GM12878 (cell line): Measurements from ENCODE around the gene KRTAP5-8. TPM values are rescaled to one million over a fixed set of nuclear protein-coding genes. Genes with fewer than 3 reads are reported as not detected.
"Not testable (repeated sequence)": the region's sequence is repeated elsewhere in the genome, so short reads cannot be mapped to it uniquely, and the experiment has no call there.

ENCODE experiments used
- ATAC-seq: fragments of 200-7000 bp; cut with Tn5 transposase; 3 replicates; pipeline ENCODE4 v1.9.1; 2020; ENCODE audit warnings: mild to moderate bottlenecking, moderate library complexity
- BruUV-seq: library from RNA; stranded (reverse); fragments of 400-500 nt; replicated peaks from 2 replicates; lab custom pipeline; 2021; lab: Mats Ljungman, UMichigan
- CTCF ChIA-PET: fragments of 300-600 bp; sonication (Branson Sonifier 250); formaldehyde crosslinking; extraction: SDS; loops from one replicate; lab custom pipeline; 2021; ENCODE audit warnings: inconsistent platforms; lab: Yijun Ruan, JAX
- POLR2A ChIA-PET: fragments of 350-600 bp; formaldehyde crosslinking; extraction: SDS; loops from one replicate; lab custom pipeline; 2021; ENCODE audit warnings: inconsistent platforms; lab: Charles Lee
- RAD21 ChIA-PET: fragments of 300-600 bp; sonication (Branson Sonifier 250); formaldehyde crosslinking; loops from one replicate; lab custom pipeline; 2023; ENCODE audit warnings: antibody characterized with exemption; ENCODE audit not compliant: unreplicated experiment; lab: Charles Lee
- SMC1A ChIA-PET: fragments of 300-600 bp; sonication (Branson Sonifier 250); formaldehyde crosslinking; loops from one replicate; lab custom pipeline; 2023; ENCODE audit not compliant: unreplicated experiment, uncharacterized antibody; lab: Charles Lee
- DNase-seq: peaks from one replicate; pipeline ENCODE4 v3.0.0-alpha.2; 2011; ENCODE audit warnings: low read depth, low spot score
- FAIRE-seq: peaks from 3 replicates; lab custom pipeline; 2011; peaks lifted over from hg19 to GRCh38; lab: Jason Lieb, UNC
- H2AFZ ChIP-seq: 2 replicates; pipeline ENCODE4 v1.6.0; 2011; ENCODE audit warnings: low read depth, low read length, control low read depth; ENCODE audit not compliant: control insufficient read depth
- H3K27ac ChIP-seq: 2 replicates; pipeline ENCODE4 v1.5.1; 2011; ENCODE audit warnings: control low read depth; ENCODE audit not compliant: control insufficient read depth, insufficient read depth
- H3K27me3 ChIP-seq, 2 experiments: replicated peaks in 1 of 2; 2 replicates each; pipeline versions ENCODE4 v1.6.0 to v1.6.1; 2011; ENCODE audit warnings: low read length in 1 of 2; ENCODE audit not compliant: control insufficient read depth in 2 of 2, insufficient read depth in 2 of 2
- H3K36me3 ChIP-seq, 2 experiments: 2 replicates each; pipeline ENCODE4 v1.5.1; 2011; ENCODE audit warnings: low read length in 1 of 2; ENCODE audit not compliant: control insufficient read depth in 2 of 2, insufficient read depth in 2 of 2
- H3K4me1 ChIP-seq: 2 replicates; pipeline ENCODE4 v1.6.1; 2011; ENCODE audit warnings: mild to moderate bottlenecking, low read length, moderate library complexity, mixed read lengths; ENCODE audit not compliant: control insufficient read depth, insufficient read depth
- H3K4me2 ChIP-seq: 2 replicates; pipeline ENCODE4 v1.6.0; 2011; ENCODE audit warnings: control low read depth; ENCODE audit not compliant: control insufficient read depth, insufficient read depth
- H3K4me3 ChIP-seq: fragments of 200-600 bp; sonication (generic); 2 replicates; pipeline ENCODE4 v1.5.1; 2016
- H3K79me2 ChIP-seq: 2 replicates; pipeline ENCODE4 v1.6.0; 2011; ENCODE audit warnings: low read length; ENCODE audit not compliant: control insufficient read depth, insufficient read depth
- H3K9ac ChIP-seq: 2 replicates; pipeline ENCODE4 v1.8.0; 2011; ENCODE audit warnings: low read length, control low read depth, mixed read lengths; ENCODE audit not compliant: control insufficient read depth, insufficient read depth
- H3K9me3 ChIP-seq: replicated peaks from 3 replicates; pipeline ENCODE4 v1.5.1; 2011; ENCODE audit warnings: mild to moderate bottlenecking, low read length; ENCODE audit not compliant: control insufficient read depth, insufficient read depth
- H4K20me1 ChIP-seq: 2 replicates; pipeline ENCODE4 v1.6.0; 2011; ENCODE audit not compliant: control insufficient read depth, insufficient read depth
- CBX5 ChIP-seq: sonication (generic); IDR thresholded peaks from 2 replicates; pipeline ENCODE4 v1.6.1; 2016; ENCODE audit warnings: low read depth, moderate library complexity, mild to moderate bottlenecking, inconsistent platforms
- CREB1 ChIP-seq: IDR thresholded peaks from 2 replicates; pipeline ENCODE4 v1.6.1; 2012; ENCODE audit warnings: low read depth, mild to moderate bottlenecking, inconsistent platforms
- EED ChIP-seq: sonication (generic); IDR thresholded peaks from 2 replicates; pipeline ENCODE4 v1.6.1; 2016; ENCODE audit warnings: antibody characterized with exemption, low read depth
- IRF4 ChIP-seq: IDR thresholded peaks from 2 replicates; pipeline ENCODE4 v1.6.1; 2011; ENCODE audit warnings: low read depth, low read length
- KLF5 ChIP-seq: fragments of 450-650 bp; IDR thresholded peaks from 2 replicates; pipeline ENCODE4 v1.6.1; 2014; ENCODE audit warnings: mild to moderate bottlenecking; ENCODE audit not compliant: partially characterized antibody
- RUNX3 ChIP-seq: IDR thresholded peaks from 2 replicates; pipeline ENCODE4 v1.6.1; 2012; ENCODE audit warnings: low read length, inconsistent platforms
- SP1 ChIP-seq: IDR thresholded peaks from one replicate; pipeline ENCODE4 v1.6.1; 2011; ENCODE audit warnings: low read depth, low read length
- TARDBP ChIP-seq: IDR thresholded peaks from 2 replicates; pipeline ENCODE4 v1.6.1; 2016; ENCODE audit warnings: borderline replicate concordance
- TCF3 ChIP-seq: IDR thresholded peaks from 2 replicates; pipeline ENCODE4 v1.6.1; 2012; ENCODE audit warnings: low read depth, mild to moderate bottlenecking, low read length, borderline replicate concordance; ENCODE audit not compliant: insufficient read depth
- ZBED1 ChIP-seq: IDR thresholded peaks from 2 replicates; pipeline ENCODE4 v1.6.1; 2016; ENCODE audit warnings: borderline replicate concordance
- WGBS: methylation state at CpG from one replicate; pipeline ENCODE4 v1.1.6; 2016; ENCODE audit warnings: low lambda C conversion rate; ENCODE audit not compliant: insufficient replicate concordance, insufficient coverage; ENCODE audit errors: missing lambda C conversion rate; 5-methylcytosine and 5-hydroxymethylcytosine counted together
- in situ Hi-C: fragments of 300-500 bp; cut with MboI; formaldehyde crosslinking; loops from 9 replicates; pipeline ENCODE4 v1.14.3; 2018; ENCODE audit warnings: mixed read lengths
- intact Hi-C: fragments of 100-400 bp; cut with micrococcal nuclease; formaldehyde crosslinking; loops from one replicate; pipeline ENCODE4 v1.14.2; 2022; ENCODE audit not compliant: unreplicated experiment
- polyA plus RNA-seq, 11 experiments: library from polyadenylated mRNA; depleted of rRNA in 4 of 11; unstranded in 6 of 11; stranded (reverse) in 5 of 11; fragments of >200 nt; fragmentation: Nextera tagmentation in 4 of 11; fragmentation: Illumina TruSeq in 1 of 11; extraction: Ambion mirVana in 4 of 11; extraction: Trizol in 1 of 11; gene quantifications; 1 replicate in 1 of 11; 2 replicates in 10 of 11; pipeline versions ENCODE4 v1.2.1 to v1.2.3, GENCODE V29; 2011 to 2016; ENCODE audit warnings: inconsistent platforms in 2 of 11, missing spikeins in 2 of 11, low read depth in 1 of 11
- total RNA-seq, 4 experiments: library from RNA; depleted of rRNA in 3 of 4; stranded (reverse); fragments of >200 nt in 3 of 4; fragmentation: Illumina TruSeq in 1 of 4; extraction: Trizol in 1 of 4; gene quantifications; 2 replicates each; pipeline versions ENCODE4 v1.2.1 to v1.2.3, GENCODE V29; 2013 to 2021
- TF ChIP-seq, protein P1 (sequence below): IDR thresholded peaks from 2 replicates; pipeline ENCODE4 v1.6.1; 2012; ENCODE audit warnings: low read length, inconsistent platforms

KRTAP5-8 gene
- total and polyA plus RNA-seq, 10 of the 15 experiments (the other 5 are each of a cell fraction or from before 2014, with no cell fraction given), result 0.07 to 0.36 (median 0.13) TPM; not detected in 6

DNA sequence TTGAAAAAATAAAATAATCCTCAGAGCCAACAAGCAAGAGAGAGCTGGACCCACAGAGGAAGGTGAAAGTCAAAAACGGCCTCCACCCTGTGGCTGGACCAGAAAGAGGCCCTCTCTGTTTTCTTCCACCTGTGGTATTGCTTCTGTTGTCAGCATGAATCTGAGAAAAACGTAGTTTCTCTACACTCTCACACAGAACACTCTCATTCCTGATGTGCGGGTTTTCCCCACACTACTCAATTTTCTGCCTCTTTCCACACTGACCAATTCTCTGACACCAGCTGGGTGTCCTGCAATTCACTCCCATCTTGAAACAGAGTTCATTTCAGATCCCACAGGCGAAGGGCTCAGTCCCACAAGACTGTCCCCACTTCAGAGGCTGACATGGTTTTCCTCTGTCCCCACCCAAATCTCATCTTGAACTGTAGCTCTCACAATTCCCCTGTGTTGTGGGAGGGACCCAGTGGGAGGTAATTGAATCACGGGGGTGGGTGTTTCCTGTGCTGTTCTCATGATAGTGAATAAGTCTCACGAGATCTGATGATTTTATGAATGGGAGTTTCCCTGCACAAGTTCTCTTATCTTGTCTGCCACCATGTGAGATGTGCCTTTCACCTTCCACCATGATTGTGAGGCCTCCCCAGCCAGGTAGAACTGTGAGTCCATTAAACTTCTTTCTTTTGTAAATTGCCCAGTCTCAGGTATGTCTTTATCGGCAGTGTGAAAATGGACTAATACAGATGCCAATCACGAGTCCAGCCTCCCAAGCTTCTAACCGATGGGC, 2.9 kb downstream of the KRTAP5-8 start:
- SMC1A ChIA-PET, result interaction anchor here (1.2 to 1.3 kb wide), 2 partner anchors 17 to 22 kb away, joined by 3 to 5 read pairs; no protein-coding TSS in a partner anchor
- TF ChIP-seq KLF5, result peak; percentile 93
- TF ChIP-seq EED, result peak; percentile 61; the same call in 1 of the 2 replicates
- 0 out of 2 replicates have a peak, but pooled peaks have one; percentile 5 for TF ChIP-seq TCF3
- TF ChIP-seq TARDBP, result peak; percentile 57; the same call in 1 of the 2 replicates
- TF ChIP-seq CREB1, result peak; percentile 50; the same call in 1 of the 2 replicates
- TF ChIP-seq, protein P1, sequence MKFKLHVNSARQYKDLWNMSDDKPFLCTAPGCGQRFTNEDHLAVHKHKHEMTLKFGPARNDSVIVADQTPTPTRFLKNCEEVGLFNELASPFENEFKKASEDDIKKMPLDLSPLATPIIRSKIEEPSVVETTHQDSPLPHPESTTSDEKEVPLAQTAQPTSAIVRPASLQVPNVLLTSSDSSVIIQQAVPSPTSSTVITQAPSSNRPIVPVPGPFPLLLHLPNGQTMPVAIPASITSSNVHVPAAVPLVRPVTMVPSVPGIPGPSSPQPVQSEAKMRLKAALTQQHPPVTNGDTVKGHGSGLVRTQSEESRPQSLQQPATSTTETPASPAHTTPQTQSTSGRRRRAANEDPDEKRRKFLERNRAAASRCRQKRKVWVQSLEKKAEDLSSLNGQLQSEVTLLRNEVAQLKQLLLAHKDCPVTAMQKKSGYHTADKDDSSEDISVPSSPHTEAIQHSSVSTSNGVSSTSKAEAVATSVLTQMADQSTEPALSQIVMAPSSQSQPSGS, result 0 out of 2 replicates have a peak, but pooled peaks have one; percentile 11
- TF ChIP-seq IRF4, result peak; percentile 59; the same call in 1 of the 2 replicates
- peak; percentile 76 for TF ChIP-seq ZBED1
- TF ChIP-seq SP1, result peak; percentile 6
- peak; percentile 73 for TF ChIP-seq RUNX3
- peak; percentile 82; the same call in 1 of the 2 replicates for TF ChIP-seq CBX5
- H3K79me2 ChIP-seq, in situ Hi-C loops, H3K4me3 ChIP-seq, H4K20me1 ChIP-seq, H3K27me3 ChIP-seq, H3K36me3 ChIP-seq, BruUV-seq, RAD21 ChIA-PET, H2AFZ ChIP-seq: not testable (repeated sequence)
- CTCF ChIA-PET, result interaction anchor here (1.1 kb wide), 2 partner anchors 9 to 22 kb away, joined by 3 to 4 read pairs; no protein-coding TSS in a partner anchor
- DNase-seq, result peak; percentile 65
- ATAC-seq, result peak; percentile 84
- peak; percentile 65 for FAIRE-seq
- POLR2A ChIA-PET, result interaction anchor here (0.5 kb wide), 1 partner anchor 1364 kb away, joined by 9 read pairs; no protein-coding TSS in a partner anchor
- peak overlapping the region; percentile 74 for H3K4me2 ChIP-seq
- H3K9me3 ChIP-seq, result peaks cover 38% of the 10 kb centered on the region
- H3K27ac ChIP-seq, result peak overlapping the region; percentile 75
- H3K9ac ChIP-seq, result peak overlapping the region; percentile 50; the same call in 1 of the 2 replicates
- 33% methylated on average over 9 of the region's 9 CpGs for WGBS
- intact Hi-C loops, result loop anchor here (1.0 kb wide), 1 partner anchor 51 kb away; no protein-coding TSS in a partner anchor
- peaks cover 41% of the 10 kb centered on the region for H3K4me1 ChIP-seq
